ENCODE results near the gene ZNF546.

ZNF546 gene

GRCh38 chr19:39963898-39964297 is 33.0 kb upstream of the ZNF546 start:
- no peak for TF ChIP-seq CTCF (conservative IDR thresholded peaks at IDR 0.05; ENCODE audit: control insufficient read depth, insufficient read depth, low read depth, low read length)

GRCh38 chr19:39966617-39967016 is 30.2 kb upstream of the ZNF546 start:
- H3K4me3 ChIP-seq (ENCODE audit: control insufficient read depth, low read depth, low read length): no peak overlapping the region
- no peak for TF ChIP-seq CTCF (conservative IDR thresholded peaks at IDR 0.05; ENCODE audit: control insufficient read depth, insufficient read depth, low read depth, low read length)
- no peak for DNase-seq (ENCODE audit: low read depth)

More at GRCh38 chr19:39963898-39964297, 33.0 kb upstream of the ZNF546 start:
- DNase-seq (ENCODE audit: low read depth): no peak
- H3K4me3 ChIP-seq (ENCODE audit: control insufficient read depth, low read depth, low read length): no peak overlapping the region

GRCh38 chr19:39967561-39967960 is 29.3 kb upstream of the ZNF546 start:
- no peak for DNase-seq (ENCODE audit: low read depth)
- TF ChIP-seq CTCF (conservative IDR thresholded peaks at IDR 0.05; ENCODE audit: control insufficient read depth, insufficient read depth, low read depth, low read length): no peak
- H3K4me3 ChIP-seq (ENCODE audit: control insufficient read depth, low read depth, low read length): no peak overlapping the region

- TF ChIP-seq CTCF (conservative IDR thresholded peaks at IDR 0.05; ENCODE audit: control insufficient read depth, insufficient read depth, low read depth, low read length): no peak
- no peak for DNase-seq (ENCODE audit: low read depth)
- no peak overlapping the region for H3K4me3 ChIP-seq (ENCODE audit: control insufficient read depth, low read depth, low read length)
Measured at GRCh38 chr19:39968789-39969188, 28.1 kb upstream of the ZNF546 start.

- TF ChIP-seq CTCF (conservative IDR thresholded peaks at IDR 0.05; ENCODE audit: control insufficient read depth, insufficient read depth, low read depth, low read length): no peak
- H3K4me3 ChIP-seq (ENCODE audit: control insufficient read depth, low read depth, low read length): no peak overlapping the region
- peak; percentile 45 for DNase-seq (ENCODE audit: low read depth)
Measured at GRCh38 chr19:39969266-39969665, 27.6 kb upstream of the ZNF546 start.

- peak overlapping the region; percentile 95 for H3K4me3 ChIP-seq (ENCODE audit: control insufficient read depth, low read depth, low read length)
- DNase-seq (ENCODE audit: low read depth): no peak
- TF ChIP-seq CTCF (conservative IDR thresholded peaks at IDR 0.05; ENCODE audit: control insufficient read depth, insufficient read depth, low read depth, low read length): no peak
Measured at GRCh38 chr19:39969681-39970424, 27.0 kb upstream of the ZNF546 start.

- no peak for TF ChIP-seq CTCF (conservative IDR thresholded peaks at IDR 0.05; ENCODE audit: control insufficient read depth, insufficient read depth, low read depth, low read length)
- peak overlapping the region; percentile 95 for H3K4me3 ChIP-seq (ENCODE audit: control insufficient read depth, low read depth, low read length)
- no peak for DNase-seq (ENCODE audit: low read depth)
Measured at GRCh38 chr19:39970425-39970674, 26.5 kb upstream of the ZNF546 start.

All from fibroblast of mammary gland (primary cell).